H9 (cell line): ENCODE data around the gene OR2AT4. TPM values are rescaled to one million over a fixed set of nuclear protein-coding genes. Genes with fewer than 3 reads are reported as not detected.
A peak's percentile ranks its signal among the peaks of the same experiment; 100 is the strongest.

ENCODE experiments used
- DNase-seq: peaks from one replicate; pipeline ENCODE4 v3.0.0-alpha.2; 2017
- H2AFZ ChIP-seq: one replicate; pipeline ENCODE4 v1.6.1; 2013; ENCODE audit warnings: mild to moderate bottlenecking, low read length, control low read depth, moderate library complexity
- H2AK5ac ChIP-seq: 2 replicates; pipeline ENCODE4 v1.6.1; 2013; ENCODE audit warnings: low read length, control low read depth, mixed read lengths; ENCODE audit not compliant: insufficient read length
- H2BK120ac ChIP-seq: one replicate; pipeline ENCODE4 v1.6.1; 2013; ENCODE audit warnings: low read depth, mild to moderate bottlenecking, low read length, control low read depth, inconsistent platforms; ENCODE audit not compliant: poor library complexity, severe bottlenecking
- H2BK12ac ChIP-seq: 2 replicates; pipeline ENCODE4 v1.6.1; 2013; ENCODE audit warnings: low read length, control low read depth, mixed read lengths, low read depth; ENCODE audit not compliant: insufficient read length
- H2BK15ac ChIP-seq: 2 replicates; pipeline ENCODE4 v1.6.1; 2013; ENCODE audit warnings: low read depth, low read length, control low read depth
- H2BK20ac ChIP-seq: one replicate; pipeline ENCODE4 v1.6.1; 2013; ENCODE audit warnings: low read depth, mild to moderate bottlenecking, low read length, control low read depth, inconsistent platforms; ENCODE audit not compliant: poor library complexity, severe bottlenecking
- H2BK5ac ChIP-seq: 2 replicates; pipeline ENCODE4 v1.6.1; 2013; ENCODE audit warnings: low read length, control low read depth, mixed read lengths; ENCODE audit not compliant: insufficient read length
- H3K14ac ChIP-seq: 2 replicates; pipeline ENCODE4 v1.6.1; 2013; ENCODE audit warnings: low read length, control low read depth; ENCODE audit not compliant: insufficient read depth
- H3K18ac ChIP-seq: 2 replicates; pipeline ENCODE4 v1.6.1; 2013; ENCODE audit warnings: low read depth, mild to moderate bottlenecking, mixed read lengths, low read length, control low read depth; ENCODE audit not compliant: insufficient read length
- H3K23ac ChIP-seq: 2 replicates; pipeline ENCODE4 v1.6.1; 2013; ENCODE audit warnings: low read length, control low read depth, mixed read lengths, low read depth; ENCODE audit not compliant: insufficient read length
- H3K23me2 ChIP-seq: 2 replicates; pipeline ENCODE4 v1.6.1; 2013; ENCODE audit warnings: low read depth, mild to moderate bottlenecking, mixed read lengths, low read length, control low read depth; ENCODE audit not compliant: insufficient read length, poor library complexity, severe bottlenecking
- H3K27ac ChIP-seq: 2 replicates; pipeline ENCODE4 v1.5.1; 2013; ENCODE audit warnings: low read length, control low read depth, mixed read lengths, low read depth; ENCODE audit not compliant: insufficient read length
- H3K27me3 ChIP-seq: 2 replicates; pipeline ENCODE4 v1.6.1; 2013; ENCODE audit warnings: low read length, control low read depth, inconsistent platforms; ENCODE audit not compliant: insufficient read depth
- H3K4ac ChIP-seq: 2 replicates; pipeline ENCODE4 v1.6.1; 2013; ENCODE audit warnings: low read depth, mild to moderate bottlenecking, control low read depth, inconsistent platforms, low read length, moderate library complexity
- H3K4me1 ChIP-seq: 2 replicates; pipeline ENCODE4 v1.6.1; 2013; ENCODE audit warnings: low read length, control low read depth, inconsistent platforms; ENCODE audit not compliant: insufficient read depth
- H3K4me2 ChIP-seq: 2 replicates; pipeline ENCODE4 v1.6.1; 2013; ENCODE audit warnings: low read length, control low read depth, mixed read lengths; ENCODE audit not compliant: insufficient read length, insufficient read depth
- H3K56ac ChIP-seq: 2 replicates; pipeline ENCODE4 v1.6.1; 2013; ENCODE audit warnings: low read depth, mild to moderate bottlenecking, mixed read lengths, low read length, control low read depth; ENCODE audit not compliant: insufficient read length
- H3K79me1 ChIP-seq: 2 replicates; pipeline ENCODE4 v1.6.1; 2013; ENCODE audit warnings: low read depth, mild to moderate bottlenecking, moderate library complexity, low read length, control low read depth, inconsistent platforms; ENCODE audit not compliant: insufficient read depth, poor library complexity, severe bottlenecking
- H3K79me2 ChIP-seq: 2 replicates; pipeline ENCODE4 v1.6.1; 2013; ENCODE audit warnings: low read length, control low read depth, inconsistent platforms; ENCODE audit not compliant: insufficient read depth
- H3K9ac ChIP-seq: 2 replicates; pipeline ENCODE4 v1.6.1; 2013; ENCODE audit warnings: low read length, control low read depth, mixed read lengths; ENCODE audit not compliant: insufficient read length; ENCODE audit errors: extremely low read depth
- H3K9me3 ChIP-seq: one replicate; pipeline ENCODE4 v1.6.1; 2013; ENCODE audit warnings: low read depth, low read length, inconsistent platforms; ENCODE audit not compliant: control insufficient read depth
- H3T11ph ChIP-seq: one replicate; pipeline ENCODE4 v1.6.1; 2013; ENCODE audit warnings: mild to moderate bottlenecking, low read length, control low read depth, inconsistent platforms
- H4K20me1 ChIP-seq: one replicate; pipeline ENCODE4 v1.6.1; 2013; ENCODE audit not compliant: control insufficient read depth, insufficient read length, insufficient read depth
- H4K5ac ChIP-seq: 2 replicates; pipeline ENCODE4 v1.6.1; 2013; ENCODE audit warnings: low read depth, mild to moderate bottlenecking, mixed read lengths, low read length, control low read depth; ENCODE audit not compliant: insufficient read length
- H4K8ac ChIP-seq: replicated peaks from 2 replicates; pipeline ENCODE4 v1.6.1; 2013; ENCODE audit warnings: low read length, control low read depth, mixed read lengths, low read depth; ENCODE audit not compliant: insufficient read length
- H4K91ac ChIP-seq: 2 replicates; pipeline ENCODE4 v1.6.1; 2013; ENCODE audit warnings: low read depth, mild to moderate bottlenecking, moderate library complexity, mixed read lengths, low read length, control low read depth; ENCODE audit not compliant: insufficient read length
- H3K27ac Mint-ChIP-seq, 3 experiments: 2 replicates in 2 of 3; 3 replicates in 1 of 3; pipeline ENCODE4 v1.8.0; 2020 to 2021; ENCODE audit warnings: mixed read lengths in 3 of 3, mild to moderate bottlenecking in 1 of 3, moderate library complexity in 1 of 3
- H3K27me3 Mint-ChIP-seq: 2 replicates; pipeline ENCODE4 v1.8.0; 2021; ENCODE audit warnings: low read depth, mild to moderate bottlenecking, moderate library complexity, mixed read lengths
- H3K36me3 Mint-ChIP-seq, 3 experiments: 2 replicates in 2 of 3; 3 replicates in 1 of 3; pipeline ENCODE4 v1.8.0; 2020 to 2021; ENCODE audit warnings: low read depth in 3 of 3, mixed read lengths in 3 of 3; ENCODE audit not compliant: insufficient read depth in 1 of 3
- H3K4me1 Mint-ChIP-seq, 2 experiments: 2 replicates each; pipeline ENCODE4 v1.8.0; 2020; ENCODE audit warnings: mixed read lengths in 2 of 2
- H3K4me3 Mint-ChIP-seq, 2 experiments: 2 replicates in 1 of 2; 3 replicates in 1 of 2; pipeline ENCODE4 v1.8.0; 2020 to 2021; ENCODE audit warnings: mild to moderate bottlenecking in 2 of 2, mixed read lengths in 2 of 2, moderate library complexity in 1 of 2
- H3K9me3 Mint-ChIP-seq, 2 experiments: 2 replicates in 1 of 2; 3 replicates in 1 of 2; pipeline ENCODE4 v1.8.0; 2020; ENCODE audit warnings: mild to moderate bottlenecking in 2 of 2, mixed read lengths in 2 of 2, moderate library complexity in 1 of 2
- WGBS: extraction: QIAGEN DNeasy Blood & Tissue Kit; methylation state at CpG from one replicate; pipeline ENCODE4 v1.1.7; 2013; ENCODE audit warnings: missing lambda C conversion rate, low lambda C conversion rate, mixed read lengths; ENCODE audit not compliant: insufficient read length; ENCODE audit errors: extremely low coverage; 5-methylcytosine and 5-hydroxymethylcytosine counted together
- total RNA-seq: library from RNA; stranded (reverse); gene quantifications from 2 replicates; pipeline ENCODE4 v1.2.1, GENCODE V29; 2021
- TF ChIP-seq, protein P1 (sequence below): fragments of 200-600 bp; sonication (generic); conservative IDR thresholded peaks from 3 replicates; pipeline ENCODE4 v1.8.0; 2021; ENCODE audit warnings: antibody characterized with exemption, mild to moderate bottlenecking

OR2AT4 gene
- total RNA-seq, 1 experiment from 2014 or later, result not detected

DNA sequence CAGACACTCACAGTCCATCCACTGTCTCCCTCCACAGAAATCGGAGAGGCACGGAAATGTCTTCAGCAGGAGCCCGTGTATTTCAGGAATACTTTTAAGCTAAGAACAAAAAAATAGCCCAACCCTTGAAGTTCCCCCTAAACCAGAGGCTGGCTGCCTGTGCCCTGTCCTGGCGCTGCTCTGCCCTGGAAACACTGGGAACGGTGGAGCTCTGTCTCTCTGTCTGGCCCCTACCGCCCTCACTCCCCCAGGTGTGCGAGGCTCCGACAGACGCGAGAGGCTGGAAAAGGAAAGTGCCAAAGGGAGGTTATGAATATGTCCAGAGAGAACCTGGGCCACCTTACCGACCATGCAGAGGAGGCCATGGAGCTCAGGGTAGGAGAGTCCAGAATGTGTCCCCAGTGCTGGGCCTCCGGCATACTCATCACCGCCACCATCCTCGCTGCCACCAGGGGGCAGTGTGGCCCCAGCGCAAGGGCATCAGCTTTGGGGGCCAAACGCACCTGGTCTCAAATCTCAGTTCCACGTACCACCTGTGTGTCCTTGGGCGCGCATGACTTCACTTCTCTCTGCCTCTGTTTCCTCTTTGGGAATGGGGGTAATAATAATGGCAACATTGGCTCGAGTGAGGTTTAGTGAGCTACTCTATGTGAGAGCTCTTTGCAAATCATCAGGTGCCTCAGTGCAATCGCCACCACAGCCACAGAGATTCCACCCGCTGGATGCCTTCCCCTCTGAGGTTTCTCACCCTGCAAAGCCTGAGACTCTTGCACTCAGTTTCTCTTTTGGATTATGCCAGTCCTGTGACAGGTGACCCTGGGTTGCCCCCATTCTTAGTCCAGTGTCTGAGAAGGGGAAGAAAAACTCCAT, 43.8 kb upstream of the OR2AT4 start:
- no peak overlapping the region for H3K27ac ChIP-seq
- H3K14ac ChIP-seq, result no peak overlapping the region
- H3K18ac ChIP-seq, result no peak overlapping the region
- no peak overlapping the region for H3K23ac ChIP-seq
- no peaks in the 10 kb centered on the region for H4K20me1 ChIP-seq
- no peaks in the 10 kb centered on the region for H3K23me2 ChIP-seq
- Mint-ChIP-seq H3K9me3 (no peaks in the 10 kb centered on the region), H3K36me3 (no peaks in the 10 kb centered on the region), H3K4me3 (no peak overlapping the region), H3K27ac (no peak overlapping the region), H3K27me3 (peaks cover 21% of the 10 kb centered on the region), H3K4me1 (peaks cover 3 to 8% of the 10 kb centered on the region in 2 experiments; a peak in 3 of 4 replicates)
- H2BK12ac ChIP-seq, result no peak overlapping the region
- no peak overlapping the region for H4K5ac ChIP-seq
- H2AFZ ChIP-seq, result no peak overlapping the region
- H2BK5ac ChIP-seq, result no peak overlapping the region
- peaks cover 5% of the 10 kb centered on the region for H3K4me1 ChIP-seq
- H3K4ac ChIP-seq, result no peak overlapping the region
- H4K91ac ChIP-seq, result no peak overlapping the region
- no peak overlapping the region for H3K9ac ChIP-seq
- no peak overlapping the region for H2AK5ac ChIP-seq
- TF ChIP-seq, protein P1, sequence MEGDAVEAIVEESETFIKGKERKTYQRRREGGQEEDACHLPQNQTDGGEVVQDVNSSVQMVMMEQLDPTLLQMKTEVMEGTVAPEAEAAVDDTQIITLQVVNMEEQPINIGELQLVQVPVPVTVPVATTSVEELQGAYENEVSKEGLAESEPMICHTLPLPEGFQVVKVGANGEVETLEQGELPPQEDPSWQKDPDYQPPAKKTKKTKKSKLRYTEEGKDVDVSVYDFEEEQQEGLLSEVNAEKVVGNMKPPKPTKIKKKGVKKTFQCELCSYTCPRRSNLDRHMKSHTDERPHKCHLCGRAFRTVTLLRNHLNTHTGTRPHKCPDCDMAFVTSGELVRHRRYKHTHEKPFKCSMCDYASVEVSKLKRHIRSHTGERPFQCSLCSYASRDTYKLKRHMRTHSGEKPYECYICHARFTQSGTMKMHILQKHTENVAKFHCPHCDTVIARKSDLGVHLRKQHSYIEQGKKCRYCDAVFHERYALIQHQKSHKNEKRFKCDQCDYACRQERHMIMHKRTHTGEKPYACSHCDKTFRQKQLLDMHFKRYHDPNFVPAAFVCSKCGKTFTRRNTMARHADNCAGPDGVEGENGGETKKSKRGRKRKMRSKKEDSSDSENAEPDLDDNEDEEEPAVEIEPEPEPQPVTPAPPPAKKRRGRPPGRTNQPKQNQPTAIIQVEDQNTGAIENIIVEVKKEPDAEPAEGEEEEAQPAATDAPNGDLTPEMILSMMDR, result peak; percentile 97
- no peak overlapping the region for H3K56ac ChIP-seq
- peak; percentile 85 for DNase-seq
- WGBS, result no CpG with 5 or more reads among the region's 22 CpGs
- no peaks in the 10 kb centered on the region for H3K27me3 ChIP-seq
- H3K79me1 ChIP-seq, result no peaks in the 10 kb centered on the region
- no peak overlapping the region for H4K8ac ChIP-seq
- no peaks in the 10 kb centered on the region for H3K79me2 ChIP-seq
- no peak overlapping the region for H3K4me2 ChIP-seq
- no peaks in the 10 kb centered on the region for H3K9me3 ChIP-seq
- H2BK20ac ChIP-seq, result no peak overlapping the region
- no peak overlapping the region for H2BK120ac ChIP-seq
- H3T11ph ChIP-seq, result no peak overlapping the region
- H2BK15ac ChIP-seq, result no peak overlapping the region
